ENCODE results near the gene NT5DC1. TPM values are rescaled to one million over a fixed set of nuclear protein-coding genes. Genes with fewer than 3 reads are reported as not detected.

NT5DC1 gene
- polyA plus RNA-seq, 2 of the 4 experiments (the other 2 are of a cell fraction) = 26.9 to 31.5 TPM

- no peak for TF ChIP-seq HES2 (IDR thresholded peaks at IDR 0.05)
Observed at GRCh38 chr6:116214681-116215080, 114.0 kb downstream of the NT5DC1 start (continued).

- TF ChIP-seq RAD21 (conservative IDR thresholded peaks at IDR 0.05 in 1 of 2, IDR thresholded peaks at IDR 0.05 in 1 of 2) (no peak), RARB (CRISPR knock-in tag; IDR thresholded peaks at IDR 0.05) (no peak), RNF2 (IDR thresholded peaks at IDR 0.05; ENCODE audit: borderline replicate concordance, low read depth) (no peak), HOXA7 (CRISPR knock-in tag; IDR thresholded peaks at IDR 0.05) (no peak), KDM1A (IDR thresholded peaks at IDR 0.05; ENCODE audit: low read depth) (no peak), ATOH8 (CRISPR knock-in tag; IDR thresholded peaks at IDR 0.05; ENCODE audit: low read depth) (no peak), CHD2 (IDR thresholded peaks at IDR 0.05; ENCODE audit: low read length, partially characterized antibody) (no peak), JUN (IDR thresholded peaks at IDR 0.05) (no peak), FOSB (CRISPR knock-in tag; IDR thresholded peaks at IDR 0.05) (no peak), MAZ (IDR thresholded peaks at IDR 0.05; ENCODE audit: borderline replicate concordance, low read depth, low read length) (no peak), MAX (IDR thresholded peaks at IDR 0.05) (no peak), HOXB13 (CRISPR knock-in tag; IDR thresholded peaks at IDR 0.05; ENCODE audit: low read depth) (no peak), RCOR1 (IDR thresholded peaks at IDR 0.05; ENCODE audit: low read depth, low read length) (no peak), EHF (CRISPR knock-in tag; IDR thresholded peaks at IDR 0.05) (no peak), FOSL2 (IDR thresholded peaks at IDR 0.05) (no peak), FOSL2 (CRISPR knock-in tag; IDR thresholded peaks at IDR 0.05) (no peak), ZSCAN20 (CRISPR knock-in tag; IDR thresholded peaks at IDR 0.05) (no peak), CEBPB (IDR thresholded peaks at IDR 0.05) (no peak), POLR2AphosphoS2 (conservative IDR thresholded peaks at IDR 0.05; ENCODE audit: low read length) (no peak), BCL3 (IDR thresholded peaks at IDR 0.05) (no peak), USF2 (IDR thresholded peaks at IDR 0.05) (no peak)
Observed at GRCh38 chr6:116215414-116215813, 114.8 kb downstream of the NT5DC1 start.

GRCh38 chr6:116217069-116217468 is 116.4 kb downstream of the NT5DC1 start:
- FAIRE-seq (no peak), ATAC-seq (peak in 1 of 2 experiments; percentile 34; a peak in 1 of 6 replicates)
- CTCF ChIA-PET = interaction anchor here (0.6 to 2.2 kb wide), 11 partner anchors 8 to 428 kb away, joined by 3 to 8 read pairs (median 3); partner anchors contain the start of gene TSPYL4

More at GRCh38 chr6:116215414-116215813, 114.8 kb downstream of the NT5DC1 start:
- Histone ChIP-seq H3K27ac (no peak overlapping the region), H3K4me1 (peaks cover 18% of the 10 kb centered on the region; the same call in 2 of the 3 replicates), H3K4me2 (no peak overlapping the region), H3K9me3 (no peaks in the 10 kb centered on the region), H3K4me3 (no peak overlapping the region)
- ChIA-PET CTCF (interaction anchor here (0.8 to 2.2 kb wide), 3 partner anchors 72 to 347 kb away, joined by 3 to 6 read pairs (median 3); no protein-coding TSS in a partner anchor), POLR2A (no interaction called here)
- 73% methylated on average over 5 of the region's 5 CpGs for WGBS (ENCODE audit: missing lambda C conversion rate)
- ATAC-seq = no peak
- no peak for FAIRE-seq
- DNase-seq (ENCODE audit: low read depth in 1 of 2, low spot score in 1 of 2) = no peak

More at GRCh38 chr6:116217069-116217468, 116.4 kb downstream of the NT5DC1 start:
- POLR2A ChIA-PET = no interaction called here
- peak; percentile 41; the same call in 2 of the 3 replicates for TF ChIP-seq CTCF (IDR thresholded peaks at IDR 0.05)
- peak; percentile 37 to 64; a peak in 3 of 4 replicates for TF ChIP-seq CEBPB (IDR thresholded peaks at IDR 0.05)
- TF ChIP-seq EHMT2 (IDR thresholded peaks at IDR 0.05; ENCODE audit: low read depth) = no peak
- no peak for TF ChIP-seq GATA3 (IDR thresholded peaks at IDR 0.05; ENCODE audit: borderline replicate concordance)
- TF ChIP-seq HEYL (CRISPR knock-in tag; IDR thresholded peaks at IDR 0.05) = no peak
- no peak for TF ChIP-seq MYC (IDR thresholded peaks at IDR 0.05; ENCODE audit: borderline replicate concordance, low read length)
- no peak for TF ChIP-seq TFCP2L1 (CRISPR knock-in tag; IDR thresholded peaks at IDR 0.05)
- Histone ChIP-seq H3K4me1 (peaks cover 3% of the 10 kb centered on the region; the same call in 1 of the 3 replicates), H3K4me3 (no peak overlapping the region), H3K4me2 (no peak overlapping the region), H3K27ac (no peak overlapping the region), H3K9me3 (no peaks in the 10 kb centered on the region)
- DNase-seq (ENCODE audit: low read depth in 1 of 2, low spot score in 1 of 2) = peak; percentile 3 to 22
- 3% methylated on average over 1 of the region's 1 CpG for WGBS (ENCODE audit: missing lambda C conversion rate)

Data from A549 (cell line).